Measurements from ENCODE around the gene RANGRF.

DNA sequence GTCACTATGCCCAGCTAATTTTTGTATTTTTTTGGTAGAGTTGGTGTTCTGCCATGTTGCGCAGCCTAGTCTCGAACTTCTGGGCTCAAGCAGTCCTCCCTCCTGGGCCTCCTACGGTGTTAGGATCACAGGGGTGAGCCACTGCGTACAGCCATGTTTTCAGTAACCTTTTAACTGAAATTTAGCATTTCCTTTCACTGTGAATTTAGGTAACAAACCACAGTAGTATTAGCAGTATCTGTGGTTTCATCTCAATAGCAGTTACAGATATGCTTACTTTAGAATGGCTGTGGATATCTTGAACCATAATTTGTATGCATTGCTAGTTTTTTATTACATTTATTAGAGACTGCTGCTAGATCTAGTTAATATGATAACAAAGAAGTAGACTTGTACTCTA is 4.3 kb upstream of the RANGRF start:
- TF ChIP-seq, protein P1, sequence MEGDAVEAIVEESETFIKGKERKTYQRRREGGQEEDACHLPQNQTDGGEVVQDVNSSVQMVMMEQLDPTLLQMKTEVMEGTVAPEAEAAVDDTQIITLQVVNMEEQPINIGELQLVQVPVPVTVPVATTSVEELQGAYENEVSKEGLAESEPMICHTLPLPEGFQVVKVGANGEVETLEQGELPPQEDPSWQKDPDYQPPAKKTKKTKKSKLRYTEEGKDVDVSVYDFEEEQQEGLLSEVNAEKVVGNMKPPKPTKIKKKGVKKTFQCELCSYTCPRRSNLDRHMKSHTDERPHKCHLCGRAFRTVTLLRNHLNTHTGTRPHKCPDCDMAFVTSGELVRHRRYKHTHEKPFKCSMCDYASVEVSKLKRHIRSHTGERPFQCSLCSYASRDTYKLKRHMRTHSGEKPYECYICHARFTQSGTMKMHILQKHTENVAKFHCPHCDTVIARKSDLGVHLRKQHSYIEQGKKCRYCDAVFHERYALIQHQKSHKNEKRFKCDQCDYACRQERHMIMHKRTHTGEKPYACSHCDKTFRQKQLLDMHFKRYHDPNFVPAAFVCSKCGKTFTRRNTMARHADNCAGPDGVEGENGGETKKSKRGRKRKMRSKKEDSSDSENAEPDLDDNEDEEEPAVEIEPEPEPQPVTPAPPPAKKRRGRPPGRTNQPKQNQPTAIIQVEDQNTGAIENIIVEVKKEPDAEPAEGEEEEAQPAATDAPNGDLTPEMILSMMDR (IDR thresholded peaks at IDR 0.05; ENCODE audit: low read depth, low read length, missing input control), result no peak
- no peak for TF ChIP-seq FOXA1 (IDR thresholded peaks at IDR 0.05)
- TF ChIP-seq RAD21 (IDR thresholded peaks at IDR 0.05), result no peak
- TF ChIP-seq, protein P2, sequence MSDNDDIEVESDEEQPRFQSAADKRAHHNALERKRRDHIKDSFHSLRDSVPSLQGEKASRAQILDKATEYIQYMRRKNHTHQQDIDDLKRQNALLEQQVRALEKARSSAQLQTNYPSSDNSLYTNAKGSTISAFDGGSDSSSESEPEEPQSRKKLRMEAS (IDR thresholded peaks at IDR 0.05), result no peak
- TF ChIP-seq YY1 (IDR thresholded peaks at IDR 0.05), result no peak
- TF ChIP-seq GABPA (IDR thresholded peaks at IDR 0.05 in 1 of 2, conservative IDR thresholded peaks at IDR 0.05 in 1 of 2), result no peak
- TF ChIP-seq NR2F2 (IDR thresholded peaks at IDR 0.05), result no peak
- TF ChIP-seq SP1 (IDR thresholded peaks at IDR 0.05), result no peak

Measured in liver (tissue), 3 donors.